ENCODE data around the gene LRP2. TPM values are rescaled to one million over a fixed set of nuclear protein-coding genes. Genes with fewer than 3 reads are reported as not detected.

LRP2 gene
- total and polyA plus RNA-seq, 2 experiments from 2014 or later = 0.68 to 2.7 TPM

DNA sequence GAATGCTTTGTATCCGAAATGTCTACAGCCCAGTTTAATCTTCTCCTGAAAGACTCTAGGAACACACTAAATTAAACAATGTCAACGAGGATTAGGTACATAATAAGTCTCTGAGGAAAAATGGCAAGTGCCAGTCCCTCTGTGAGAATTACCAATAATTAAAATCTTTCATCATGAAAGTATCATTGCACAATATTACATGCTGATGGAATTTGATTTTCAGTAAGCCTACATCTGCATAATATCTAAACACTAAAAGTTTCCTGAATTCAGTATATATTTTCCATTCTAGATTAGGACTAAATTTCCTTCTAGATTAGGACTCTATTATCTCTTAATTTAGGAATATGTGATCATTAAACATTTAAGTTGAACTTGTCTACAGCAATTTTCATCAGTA lies 132.1 kb downstream of the LRP2 start (continued):
- TF ChIP-seq, protein P1, sequence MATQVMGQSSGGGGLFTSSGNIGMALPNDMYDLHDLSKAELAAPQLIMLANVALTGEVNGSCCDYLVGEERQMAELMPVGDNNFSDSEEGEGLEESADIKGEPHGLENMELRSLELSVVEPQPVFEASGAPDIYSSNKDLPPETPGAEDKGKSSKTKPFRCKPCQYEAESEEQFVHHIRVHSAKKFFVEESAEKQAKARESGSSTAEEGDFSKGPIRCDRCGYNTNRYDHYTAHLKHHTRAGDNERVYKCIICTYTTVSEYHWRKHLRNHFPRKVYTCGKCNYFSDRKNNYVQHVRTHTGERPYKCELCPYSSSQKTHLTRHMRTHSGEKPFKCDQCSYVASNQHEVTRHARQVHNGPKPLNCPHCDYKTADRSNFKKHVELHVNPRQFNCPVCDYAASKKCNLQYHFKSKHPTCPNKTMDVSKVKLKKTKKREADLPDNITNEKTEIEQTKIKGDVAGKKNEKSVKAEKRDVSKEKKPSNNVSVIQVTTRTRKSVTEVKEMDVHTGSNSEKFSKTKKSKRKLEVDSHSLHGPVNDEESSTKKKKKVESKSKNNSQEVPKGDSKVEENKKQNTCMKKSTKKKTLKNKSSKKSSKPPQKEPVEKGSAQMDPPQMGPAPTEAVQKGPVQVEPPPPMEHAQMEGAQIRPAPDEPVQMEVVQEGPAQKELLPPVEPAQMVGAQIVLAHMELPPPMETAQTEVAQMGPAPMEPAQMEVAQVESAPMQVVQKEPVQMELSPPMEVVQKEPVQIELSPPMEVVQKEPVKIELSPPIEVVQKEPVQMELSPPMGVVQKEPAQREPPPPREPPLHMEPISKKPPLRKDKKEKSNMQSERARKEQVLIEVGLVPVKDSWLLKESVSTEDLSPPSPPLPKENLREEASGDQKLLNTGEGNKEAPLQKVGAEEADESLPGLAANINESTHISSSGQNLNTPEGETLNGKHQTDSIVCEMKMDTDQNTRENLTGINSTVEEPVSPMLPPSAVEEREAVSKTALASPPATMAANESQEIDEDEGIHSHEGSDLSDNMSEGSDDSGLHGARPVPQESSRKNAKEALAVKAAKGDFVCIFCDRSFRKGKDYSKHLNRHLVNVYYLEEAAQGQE (IDR thresholded peaks at IDR 0.05; ENCODE audit: unreplicated experiment) = no peak
- no peak for TF ChIP-seq NANOG (IDR thresholded peaks at IDR 0.05; ENCODE audit: borderline replicate concordance)
- no peak for TF ChIP-seq STAT1 (IDR thresholded peaks at IDR 0.05; ENCODE audit: unreplicated experiment)
- no peak for TF ChIP-seq POLR2AphosphoS5 (IDR thresholded peaks at IDR 0.05; ENCODE audit: low read depth)
- no peak for TF ChIP-seq ZNF114 (CRISPR knock-in tag; IDR thresholded peaks at IDR 0.05)
- TF ChIP-seq, protein P2, sequence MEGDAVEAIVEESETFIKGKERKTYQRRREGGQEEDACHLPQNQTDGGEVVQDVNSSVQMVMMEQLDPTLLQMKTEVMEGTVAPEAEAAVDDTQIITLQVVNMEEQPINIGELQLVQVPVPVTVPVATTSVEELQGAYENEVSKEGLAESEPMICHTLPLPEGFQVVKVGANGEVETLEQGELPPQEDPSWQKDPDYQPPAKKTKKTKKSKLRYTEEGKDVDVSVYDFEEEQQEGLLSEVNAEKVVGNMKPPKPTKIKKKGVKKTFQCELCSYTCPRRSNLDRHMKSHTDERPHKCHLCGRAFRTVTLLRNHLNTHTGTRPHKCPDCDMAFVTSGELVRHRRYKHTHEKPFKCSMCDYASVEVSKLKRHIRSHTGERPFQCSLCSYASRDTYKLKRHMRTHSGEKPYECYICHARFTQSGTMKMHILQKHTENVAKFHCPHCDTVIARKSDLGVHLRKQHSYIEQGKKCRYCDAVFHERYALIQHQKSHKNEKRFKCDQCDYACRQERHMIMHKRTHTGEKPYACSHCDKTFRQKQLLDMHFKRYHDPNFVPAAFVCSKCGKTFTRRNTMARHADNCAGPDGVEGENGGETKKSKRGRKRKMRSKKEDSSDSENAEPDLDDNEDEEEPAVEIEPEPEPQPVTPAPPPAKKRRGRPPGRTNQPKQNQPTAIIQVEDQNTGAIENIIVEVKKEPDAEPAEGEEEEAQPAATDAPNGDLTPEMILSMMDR (conservative IDR thresholded peaks at IDR 0.05; ENCODE audit: low read depth in 2 of 2) = no peak

DNA sequence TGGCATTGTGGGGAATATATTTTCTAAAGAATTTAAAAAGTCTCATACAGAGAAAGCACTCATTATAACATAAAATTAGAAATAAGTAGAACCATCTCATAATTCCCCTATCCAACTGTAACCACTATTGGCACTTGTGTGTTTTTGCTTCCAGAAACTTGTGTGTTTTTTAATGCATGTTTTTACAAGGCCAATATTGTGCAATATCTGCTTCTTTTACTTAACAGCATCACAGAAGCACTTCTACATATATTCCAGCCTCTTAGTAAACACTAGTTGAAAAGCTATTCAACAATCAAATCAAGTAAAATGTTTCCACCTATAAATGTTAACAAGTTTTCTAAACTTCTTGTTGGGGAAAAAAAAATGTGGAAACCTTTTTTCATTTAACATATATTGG lies 132.7 kb downstream of the LRP2 start:
- Mint-ChIP-seq H3K36me3 (ENCODE audit: low read depth) (no peaks in the 10 kb centered on the region), H3K27me3 (ENCODE audit: insufficient read depth, low read depth, poor library complexity) (no peaks in the 10 kb centered on the region), H3K9me3 (no peaks in the 10 kb centered on the region), H3K4me1 (peaks cover 8% of the 10 kb centered on the region; the same call in 2 of the 3 replicates), H3K4me3 (no peak overlapping the region), H3K27ac (no peak overlapping the region)
- TF ChIP-seq, protein P3, sequence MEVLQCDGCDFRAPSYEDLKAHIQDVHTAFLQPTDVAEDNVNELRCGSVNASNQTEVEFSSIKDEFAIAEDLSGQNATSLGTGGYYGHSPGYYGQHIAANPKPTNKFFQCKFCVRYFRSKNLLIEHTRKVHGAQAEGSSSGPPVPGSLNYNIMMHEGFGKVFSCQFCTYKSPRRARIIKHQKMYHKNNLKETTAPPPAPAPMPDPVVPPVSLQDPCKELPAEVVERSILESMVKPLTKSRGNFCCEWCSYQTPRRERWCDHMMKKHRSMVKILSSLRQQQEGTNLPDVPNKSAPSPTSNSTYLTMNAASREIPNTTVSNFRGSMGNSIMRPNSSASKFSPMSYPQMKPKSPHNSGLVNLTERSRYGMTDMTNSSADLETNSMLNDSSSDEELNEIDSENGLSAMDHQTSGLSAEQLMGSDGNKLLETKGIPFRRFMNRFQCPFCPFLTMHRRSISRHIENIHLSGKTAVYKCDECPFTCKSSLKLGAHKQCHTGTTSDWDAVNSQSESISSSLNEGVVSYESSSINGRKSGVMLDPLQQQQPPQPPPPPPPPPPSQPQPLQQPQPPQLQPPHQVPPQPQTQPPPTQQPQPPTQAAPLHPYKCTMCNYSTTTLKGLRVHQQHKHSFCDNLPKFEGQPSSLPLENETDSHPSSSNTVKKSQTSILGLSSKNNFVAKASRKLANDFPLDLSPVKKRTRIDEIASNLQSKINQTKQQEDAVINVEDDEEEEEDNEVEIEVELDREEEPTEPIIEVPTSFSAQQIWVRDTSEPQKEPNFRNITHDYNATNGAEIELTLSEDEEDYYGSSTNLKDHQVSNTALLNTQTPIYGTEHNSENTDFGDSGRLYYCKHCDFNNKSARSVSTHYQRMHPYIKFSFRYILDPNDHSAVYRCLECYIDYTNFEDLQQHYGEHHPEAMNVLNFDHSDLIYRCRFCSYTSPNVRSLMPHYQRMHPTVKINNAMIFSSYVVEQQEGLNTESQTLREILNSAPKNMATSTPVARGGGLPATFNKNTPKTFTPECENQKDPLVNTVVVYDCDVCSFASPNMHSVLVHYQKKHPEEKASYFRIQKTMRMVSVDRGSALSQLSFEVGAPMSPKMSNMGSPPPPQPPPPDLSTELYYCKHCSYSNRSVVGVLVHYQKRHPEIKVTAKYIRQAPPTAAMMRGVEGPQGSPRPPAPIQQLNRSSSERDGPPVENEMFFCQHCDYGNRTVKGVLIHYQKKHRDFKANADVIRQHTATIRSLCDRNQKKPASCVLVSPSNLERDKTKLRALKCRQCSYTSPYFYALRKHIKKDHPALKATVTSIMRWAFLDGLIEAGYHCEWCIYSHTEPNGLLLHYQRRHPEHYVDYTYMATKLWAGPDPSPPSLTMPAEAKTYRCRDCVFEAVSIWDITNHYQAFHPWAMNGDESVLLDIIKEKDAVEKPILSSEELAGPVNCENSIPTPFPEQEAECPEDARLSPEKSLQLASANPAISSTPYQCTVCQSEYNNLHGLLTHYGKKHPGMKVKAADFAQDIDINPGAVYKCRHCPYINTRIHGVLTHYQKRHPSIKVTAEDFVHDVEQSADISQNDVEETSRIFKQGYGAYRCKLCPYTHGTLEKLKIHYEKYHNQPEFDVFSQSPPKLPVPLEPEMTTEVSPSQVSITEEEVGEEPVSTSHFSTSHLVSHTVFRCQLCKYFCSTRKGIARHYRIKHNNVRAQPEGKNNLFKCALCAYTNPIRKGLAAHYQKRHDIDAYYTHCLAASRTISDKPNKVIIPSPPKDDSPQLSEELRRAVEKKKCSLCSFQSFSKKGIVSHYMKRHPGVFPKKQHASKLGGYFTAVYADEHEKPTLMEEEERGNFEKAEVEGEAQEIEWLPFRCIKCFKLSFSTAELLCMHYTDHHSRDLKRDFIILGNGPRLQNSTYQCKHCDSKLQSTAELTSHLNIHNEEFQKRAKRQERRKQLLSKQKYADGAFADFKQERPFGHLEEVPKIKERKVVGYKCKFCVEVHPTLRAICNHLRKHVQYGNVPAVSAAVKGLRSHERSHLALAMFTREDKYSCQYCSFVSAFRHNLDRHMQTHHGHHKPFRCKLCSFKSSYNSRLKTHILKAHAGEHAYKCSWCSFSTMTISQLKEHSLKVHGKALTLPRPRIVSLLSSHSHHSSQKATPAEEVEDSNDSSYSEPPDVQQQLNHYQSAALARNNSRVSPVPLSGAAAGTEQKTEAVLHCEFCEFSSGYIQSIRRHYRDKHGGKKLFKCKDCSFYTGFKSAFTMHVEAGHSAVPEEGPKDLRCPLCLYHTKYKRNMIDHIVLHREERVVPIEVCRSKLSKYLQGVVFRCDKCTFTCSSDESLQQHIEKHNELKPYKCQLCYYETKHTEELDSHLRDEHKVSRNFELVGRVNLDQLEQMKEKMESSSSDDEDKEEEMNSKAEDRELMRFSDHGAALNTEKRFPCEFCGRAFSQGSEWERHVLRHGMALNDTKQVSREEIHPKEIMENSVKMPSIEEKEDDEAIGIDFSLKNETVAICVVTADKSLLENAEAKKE (CRISPR knock-in tag; IDR thresholded peaks at IDR 0.05) = no peak
- TF ChIP-seq EZH2phosphoT487 (IDR thresholded peaks at IDR 0.05; ENCODE audit: unreplicated experiment) (no peak), ZNF331 (CRISPR knock-in tag; IDR thresholded peaks at IDR 0.05; ENCODE audit: low read depth) (no peak), STAT1 (IDR thresholded peaks at IDR 0.05; ENCODE audit: unreplicated experiment) (no peak)
- TF ChIP-seq, protein P4, sequence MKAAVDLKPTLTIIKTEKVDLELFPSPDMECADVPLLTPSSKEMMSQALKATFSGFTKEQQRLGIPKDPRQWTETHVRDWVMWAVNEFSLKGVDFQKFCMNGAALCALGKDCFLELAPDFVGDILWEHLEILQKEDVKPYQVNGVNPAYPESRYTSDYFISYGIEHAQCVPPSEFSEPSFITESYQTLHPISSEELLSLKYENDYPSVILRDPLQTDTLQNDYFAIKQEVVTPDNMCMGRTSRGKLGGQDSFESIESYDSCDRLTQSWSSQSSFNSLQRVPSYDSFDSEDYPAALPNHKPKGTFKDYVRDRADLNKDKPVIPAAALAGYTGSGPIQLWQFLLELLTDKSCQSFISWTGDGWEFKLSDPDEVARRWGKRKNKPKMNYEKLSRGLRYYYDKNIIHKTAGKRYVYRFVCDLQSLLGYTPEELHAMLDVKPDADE (IDR thresholded peaks at IDR 0.05) = no peak
- TF ChIP-seq, protein P2 (conservative IDR thresholded peaks at IDR 0.05; ENCODE audit: low read depth in 2 of 2) = no peak
- ATAC-seq (no peak), DNase-seq (ENCODE audit: low spot score) (no peak)
- H3K27ac ChIP-seq (ENCODE audit: low read depth) = no peak overlapping the region
- H3K79me2 ChIP-seq (replicated peaks; ENCODE audit: insufficient read depth) = no peaks in the 10 kb centered on the region
- no peaks in the 10 kb centered on the region for H3K27me3 ChIP-seq (ENCODE audit: insufficient read depth)
- H3K4me2 ChIP-seq = no peak overlapping the region
- H3F3A ChIP-seq (replicated peaks; ENCODE audit: low read depth) = no peaks in the 10 kb centered on the region
- no peaks in the 10 kb centered on the region for H3K9me2 ChIP-seq (ENCODE audit: insufficient read depth)
- no peaks in the 10 kb centered on the region for H3K4me1 ChIP-seq (ENCODE audit: insufficient read depth)
- no peaks in the 10 kb centered on the region for H4K20me1 ChIP-seq (replicated peaks; ENCODE audit: insufficient read depth)
- H2AFZ ChIP-seq = no peak overlapping the region
- no peak overlapping the region for H3K4me3 ChIP-seq
- H3K36me3 ChIP-seq (ENCODE audit: insufficient read depth) = no peaks in the 10 kb centered on the region

All from GM23338 (cell line).